ENCODE results near the gene DLGAP1.
A peak's percentile ranks its signal among the peaks of the same experiment; 100 is the strongest.

DNA sequence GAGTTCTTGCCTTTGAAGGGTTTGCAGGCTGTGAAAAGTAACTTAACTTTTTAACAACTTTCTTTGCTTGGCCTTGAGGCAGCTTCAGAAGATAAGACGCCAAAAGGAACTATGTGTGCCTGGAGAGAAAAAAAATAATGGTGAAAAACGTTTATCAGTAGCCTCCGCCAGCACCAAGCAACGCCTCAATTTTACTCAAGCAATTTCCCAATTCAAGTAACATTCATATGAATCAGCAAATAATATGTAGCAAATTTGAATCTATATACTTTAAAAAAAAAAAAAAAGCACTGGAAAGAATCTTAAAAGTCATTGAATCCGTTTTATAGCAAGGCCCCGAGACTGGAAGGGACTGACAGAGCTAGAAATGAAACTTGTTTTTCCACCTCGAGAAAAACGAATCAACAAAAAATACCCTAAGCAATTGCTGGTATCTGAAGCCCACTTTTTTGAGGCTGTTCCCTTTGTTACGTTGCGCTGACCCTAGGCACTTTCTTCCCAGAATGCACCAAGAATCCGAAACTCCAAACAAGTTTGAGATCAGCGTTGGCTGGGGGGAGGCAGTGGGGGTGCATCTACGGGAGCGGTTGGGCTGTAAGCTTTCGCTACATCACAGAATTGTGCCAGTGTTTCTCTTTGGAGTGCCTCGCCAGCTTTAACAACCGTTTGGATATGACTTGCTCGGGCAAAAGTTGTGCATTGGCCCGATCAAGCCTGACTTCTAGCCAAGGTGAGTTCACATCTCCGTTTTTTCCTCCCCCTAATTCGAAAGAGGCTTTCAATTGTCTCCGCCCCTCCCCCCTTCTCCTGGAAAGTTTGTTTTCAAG, 1007.8 kb downstream of the DLGAP1 start:
- no peak for TF ChIP-seq ZSCAN18 (tag by site-specific recombination; IDR thresholded peaks at IDR 0.05)
- no peak for TF ChIP-seq HOXA7 (CRISPR knock-in tag; IDR thresholded peaks at IDR 0.05; ENCODE audit: borderline replicate concordance)
- no peak for TF ChIP-seq ZNF239 (tag by site-specific recombination; IDR thresholded peaks at IDR 0.05)
- no peak for TF ChIP-seq YY1 (tag by site-specific recombination; IDR thresholded peaks at IDR 0.05)
- TF ChIP-seq, protein P1, sequence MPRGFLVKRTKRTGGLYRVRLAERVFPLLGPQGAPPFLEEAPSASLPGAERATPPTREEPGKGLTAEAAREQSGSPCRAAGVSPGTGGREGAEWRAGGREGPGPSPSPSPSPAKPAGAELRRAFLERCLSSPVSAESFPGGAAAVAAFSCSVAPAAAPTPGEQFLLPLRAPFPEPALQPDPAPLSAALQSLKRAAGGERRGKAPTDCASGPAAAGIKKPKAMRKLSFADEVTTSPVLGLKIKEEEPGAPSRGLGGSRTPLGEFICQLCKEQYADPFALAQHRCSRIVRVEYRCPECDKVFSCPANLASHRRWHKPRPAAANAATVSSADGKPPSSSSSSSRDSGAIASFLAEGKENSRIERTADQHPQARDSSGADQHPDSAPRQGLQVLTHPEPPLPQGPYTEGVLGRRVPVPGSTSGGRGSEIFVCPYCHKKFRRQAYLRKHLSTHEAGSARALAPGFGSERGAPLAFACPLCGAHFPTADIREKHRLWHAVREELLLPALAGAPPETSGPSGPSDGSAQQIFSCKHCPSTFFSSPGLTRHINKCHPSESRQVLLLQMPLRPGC (tag by site-specific recombination; IDR thresholded peaks at IDR 0.05) = no peak
- no peak for TF ChIP-seq ZNF561 (tag by site-specific recombination; IDR thresholded peaks at IDR 0.05; ENCODE audit: borderline replicate concordance)
- TF ChIP-seq, protein P2, sequence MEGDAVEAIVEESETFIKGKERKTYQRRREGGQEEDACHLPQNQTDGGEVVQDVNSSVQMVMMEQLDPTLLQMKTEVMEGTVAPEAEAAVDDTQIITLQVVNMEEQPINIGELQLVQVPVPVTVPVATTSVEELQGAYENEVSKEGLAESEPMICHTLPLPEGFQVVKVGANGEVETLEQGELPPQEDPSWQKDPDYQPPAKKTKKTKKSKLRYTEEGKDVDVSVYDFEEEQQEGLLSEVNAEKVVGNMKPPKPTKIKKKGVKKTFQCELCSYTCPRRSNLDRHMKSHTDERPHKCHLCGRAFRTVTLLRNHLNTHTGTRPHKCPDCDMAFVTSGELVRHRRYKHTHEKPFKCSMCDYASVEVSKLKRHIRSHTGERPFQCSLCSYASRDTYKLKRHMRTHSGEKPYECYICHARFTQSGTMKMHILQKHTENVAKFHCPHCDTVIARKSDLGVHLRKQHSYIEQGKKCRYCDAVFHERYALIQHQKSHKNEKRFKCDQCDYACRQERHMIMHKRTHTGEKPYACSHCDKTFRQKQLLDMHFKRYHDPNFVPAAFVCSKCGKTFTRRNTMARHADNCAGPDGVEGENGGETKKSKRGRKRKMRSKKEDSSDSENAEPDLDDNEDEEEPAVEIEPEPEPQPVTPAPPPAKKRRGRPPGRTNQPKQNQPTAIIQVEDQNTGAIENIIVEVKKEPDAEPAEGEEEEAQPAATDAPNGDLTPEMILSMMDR (tag by site-specific recombination; IDR thresholded peaks at IDR 0.05) = no peak
- 0 out of 2 replicates have a peak, but pooled peaks have one; percentile 7 for TF ChIP-seq ZSCAN30 (tag by site-specific recombination; IDR thresholded peaks at IDR 0.05)
- TF ChIP-seq ZNF140 (tag by site-specific recombination; IDR thresholded peaks at IDR 0.05) = no peak
- TF ChIP-seq REST (tag by site-specific recombination; IDR thresholded peaks at IDR 0.05) = no peak
- TF ChIP-seq PRDM1 (tag by site-specific recombination; IDR thresholded peaks at IDR 0.05) = peak; percentile 96
